ENCODE data around the gene C19orf53. TPM values are rescaled to one million over a fixed set of nuclear protein-coding genes. Genes with fewer than 3 reads are reported as not detected.

C19orf53 gene
- total and polyA plus RNA-seq, 9 of the 15 experiments (the other 6 are each of a cell fraction or from before 2014, with no cell fraction given): 98.5 to 441 (median 164) TPM

DNA sequence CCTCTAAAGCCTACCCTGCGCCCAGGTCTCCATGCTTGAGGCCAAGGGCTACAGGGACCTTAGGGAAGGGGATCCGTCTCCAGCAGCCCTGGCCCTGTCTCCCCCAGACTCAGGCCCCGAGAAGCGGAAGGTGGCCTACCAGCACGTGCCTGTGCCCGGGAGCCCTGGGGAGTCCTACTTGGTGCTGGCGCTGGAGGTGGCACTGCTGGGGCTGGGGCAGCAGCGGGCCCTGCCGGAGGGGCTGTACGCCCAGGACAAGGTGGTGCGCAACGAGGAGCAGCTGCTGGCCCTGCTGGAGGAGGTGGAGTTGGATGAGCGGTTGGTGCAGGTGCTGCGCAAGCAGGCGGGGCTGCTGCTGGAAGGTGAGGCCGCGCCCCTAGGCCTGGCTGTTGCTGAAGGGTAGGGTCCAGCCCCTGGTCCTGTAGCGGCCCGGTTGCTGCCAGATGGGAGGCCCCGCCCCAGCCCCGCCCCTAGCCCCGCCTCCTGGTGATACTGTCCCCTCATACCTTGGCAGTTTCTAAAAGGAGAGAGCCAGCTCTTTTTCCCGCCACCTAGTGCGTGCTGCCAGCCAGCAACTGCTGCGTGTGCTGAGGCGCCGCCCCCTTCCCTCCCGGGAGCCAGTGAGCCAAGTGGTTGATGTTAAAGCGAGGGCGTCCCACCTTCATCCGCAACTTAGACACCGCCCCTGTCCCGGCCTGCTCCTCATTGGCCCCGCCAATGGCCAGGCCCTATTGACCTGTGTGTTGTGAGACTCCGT lies 43.5 kb downstream of the C19orf53 start (continued):
- TF ChIP-seq, protein P1, sequence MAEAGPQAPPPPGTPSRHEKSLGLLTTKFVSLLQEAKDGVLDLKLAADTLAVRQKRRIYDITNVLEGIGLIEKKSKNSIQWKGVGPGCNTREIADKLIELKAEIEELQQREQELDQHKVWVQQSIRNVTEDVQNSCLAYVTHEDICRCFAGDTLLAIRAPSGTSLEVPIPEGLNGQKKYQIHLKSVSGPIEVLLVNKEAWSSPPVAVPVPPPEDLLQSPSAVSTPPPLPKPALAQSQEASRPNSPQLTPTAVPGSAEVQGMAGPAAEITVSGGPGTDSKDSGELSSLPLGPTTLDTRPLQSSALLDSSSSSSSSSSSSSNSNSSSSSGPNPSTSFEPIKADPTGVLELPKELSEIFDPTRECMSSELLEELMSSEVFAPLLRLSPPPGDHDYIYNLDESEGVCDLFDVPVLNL (CRISPR knock-in tag; IDR thresholded peaks at IDR 0.05; ENCODE audit: low read depth): peak; percentile 78; the same call in 1 of the 2 replicates
- TF ChIP-seq CREM (IDR thresholded peaks at IDR 0.05; ENCODE audit: low read depth) (peak; percentile 55; the same call in 1 of the 2 replicates), GTF2A2 (tag; IDR thresholded peaks at IDR 0.05) (no peak), ZNF79 (CRISPR knock-in tag; IDR thresholded peaks at IDR 0.05; ENCODE audit: low read depth) (no peak), HDAC3 (IDR thresholded peaks at IDR 0.05; ENCODE audit: borderline replicate concordance, partially characterized antibody) (no peak), SETDB1 (IDR thresholded peaks at IDR 0.05; ENCODE audit: low read length) (no peak), SIN3B (IDR thresholded peaks at IDR 0.05; ENCODE audit: low read depth) (no peak), ZNF263 (CRISPR knock-in tag; IDR thresholded peaks at IDR 0.05; ENCODE audit: borderline replicate concordance) (0 out of 2 replicates have a peak, but pooled peaks have one; percentile 22), NFYB (IDR thresholded peaks at IDR 0.05; ENCODE audit: extremely low read depth, insufficient read length) (peak; percentile 20), BHLHE40 (IDR thresholded peaks at IDR 0.05; ENCODE audit: low read length) (peak; percentile 73), TBP (optimal IDR thresholded peaks at IDR 0.05; ENCODE audit: low read depth, low read length) (peak; percentile 21)
- TF ChIP-seq, protein P2, sequence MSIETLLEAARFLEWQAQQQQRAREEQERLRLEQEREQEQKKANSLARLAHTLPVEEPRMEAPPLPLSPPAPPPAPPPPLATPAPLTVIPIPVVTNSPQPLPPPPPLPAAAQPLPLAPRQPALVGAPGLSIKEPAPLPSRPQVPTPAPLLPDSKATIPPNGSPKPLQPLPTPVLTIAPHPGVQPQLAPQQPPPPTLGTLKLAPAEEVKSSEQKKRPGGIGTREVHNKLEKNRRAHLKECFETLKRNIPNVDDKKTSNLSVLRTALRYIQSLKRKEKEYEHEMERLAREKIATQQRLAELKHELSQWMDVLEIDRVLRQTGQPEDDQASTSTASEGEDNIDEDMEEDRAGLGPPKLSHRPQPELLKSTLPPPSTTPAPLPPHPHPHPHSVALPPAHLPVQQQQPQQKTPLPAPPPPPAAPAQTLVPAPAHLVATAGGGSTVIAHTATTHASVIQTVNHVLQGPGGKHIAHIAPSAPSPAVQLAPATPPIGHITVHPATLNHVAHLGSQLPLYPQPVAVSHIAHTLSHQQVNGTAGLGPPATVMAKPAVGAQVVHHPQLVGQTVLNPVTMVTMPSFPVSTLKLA (conservative IDR thresholded peaks at IDR 0.05): peak in 1 of 2 experiments; percentile 35; a peak in 1 of 4 replicates
- TF ChIP-seq, protein P3, sequence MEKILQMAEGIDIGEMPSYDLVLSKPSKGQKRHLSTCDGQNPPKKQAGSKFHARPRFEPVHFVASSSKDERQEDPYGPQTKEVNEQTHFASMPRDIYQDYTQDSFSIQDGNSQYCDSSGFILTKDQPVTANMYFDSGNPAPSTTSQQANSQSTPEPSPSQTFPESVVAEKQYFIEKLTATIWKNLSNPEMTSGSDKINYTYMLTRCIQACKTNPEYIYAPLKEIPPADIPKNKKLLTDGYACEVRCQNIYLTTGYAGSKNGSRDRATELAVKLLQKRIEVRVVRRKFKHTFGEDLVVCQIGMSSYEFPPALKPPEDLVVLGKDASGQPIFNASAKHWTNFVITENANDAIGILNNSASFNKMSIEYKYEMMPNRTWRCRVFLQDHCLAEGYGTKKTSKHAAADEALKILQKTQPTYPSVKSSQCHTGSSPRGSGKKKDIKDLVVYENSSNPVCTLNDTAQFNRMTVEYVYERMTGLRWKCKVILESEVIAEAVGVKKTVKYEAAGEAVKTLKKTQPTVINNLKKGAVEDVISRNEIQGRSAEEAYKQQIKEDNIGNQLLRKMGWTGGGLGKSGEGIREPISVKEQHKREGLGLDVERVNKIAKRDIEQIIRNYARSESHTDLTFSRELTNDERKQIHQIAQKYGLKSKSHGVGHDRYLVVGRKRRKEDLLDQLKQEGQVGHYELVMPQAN (IDR thresholded peaks at IDR 0.05; ENCODE audit: borderline replicate concordance): peak; percentile 74
- TF ChIP-seq, protein P4, sequence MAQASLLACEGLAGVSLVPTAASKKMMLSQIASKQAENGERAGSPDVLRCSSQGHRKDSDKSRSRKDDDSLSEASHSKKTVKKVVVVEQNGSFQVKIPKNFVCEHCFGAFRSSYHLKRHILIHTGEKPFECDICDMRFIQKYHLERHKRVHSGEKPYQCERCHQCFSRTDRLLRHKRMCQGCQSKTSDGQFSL (CRISPR knock-in tag; IDR thresholded peaks at IDR 0.05): peak; percentile 86
- TF ChIP-seq, protein P4 (tag; IDR thresholded peaks at IDR 0.05): no peak
- TF ChIP-seq, protein P5, sequence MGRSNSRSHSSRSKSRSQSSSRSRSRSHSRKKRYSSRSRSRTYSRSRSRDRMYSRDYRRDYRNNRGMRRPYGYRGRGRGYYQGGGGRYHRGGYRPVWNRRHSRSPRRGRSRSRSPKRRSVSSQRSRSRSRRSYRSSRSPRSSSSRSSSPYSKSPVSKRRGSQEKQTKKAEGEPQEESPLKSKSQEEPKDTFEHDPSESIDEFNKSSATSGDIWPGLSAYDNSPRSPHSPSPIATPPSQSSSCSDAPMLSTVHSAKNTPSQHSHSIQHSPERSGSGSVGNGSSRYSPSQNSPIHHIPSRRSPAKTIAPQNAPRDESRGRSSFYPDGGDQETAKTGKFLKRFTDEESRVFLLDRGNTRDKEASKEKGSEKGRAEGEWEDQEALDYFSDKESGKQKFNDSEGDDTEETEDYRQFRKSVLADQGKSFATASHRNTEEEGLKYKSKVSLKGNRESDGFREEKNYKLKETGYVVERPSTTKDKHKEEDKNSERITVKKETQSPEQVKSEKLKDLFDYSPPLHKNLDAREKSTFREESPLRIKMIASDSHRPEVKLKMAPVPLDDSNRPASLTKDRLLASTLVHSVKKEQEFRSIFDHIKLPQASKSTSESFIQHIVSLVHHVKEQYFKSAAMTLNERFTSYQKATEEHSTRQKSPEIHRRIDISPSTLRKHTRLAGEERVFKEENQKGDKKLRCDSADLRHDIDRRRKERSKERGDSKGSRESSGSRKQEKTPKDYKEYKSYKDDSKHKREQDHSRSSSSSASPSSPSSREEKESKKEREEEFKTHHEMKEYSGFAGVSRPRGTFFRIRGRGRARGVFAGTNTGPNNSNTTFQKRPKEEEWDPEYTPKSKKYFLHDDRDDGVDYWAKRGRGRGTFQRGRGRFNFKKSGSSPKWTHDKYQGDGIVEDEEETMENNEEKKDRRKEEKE (IDR thresholded peaks at IDR 0.05; ENCODE audit: borderline replicate concordance in 1 of 2, control insufficient read depth in 1 of 2, low read depth in 2 of 2, low read length in 1 of 2): no peak

All from K562 (cell line).